ENCODE measurements around the gene SLC1A5. TPM values are rescaled to one million over a fixed set of nuclear protein-coding genes. Genes with fewer than 3 reads are reported as not detected.
"Not testable (repeated sequence)": the region's sequence is repeated elsewhere in the genome, so short reads cannot be mapped to it uniquely, and the experiment has no call there.

SLC1A5 gene
- total RNA-seq, 1 experiment from 2014 or later: 116 TPM

- Histone ChIP-seq H3K4me2 (ENCODE audit: low read depth, low read length, poor library complexity, severe bottlenecking) (no peak overlapping the region), H2AFZ (ENCODE audit: low read length) (no peak overlapping the region)
These were observed 21.3 kb upstream of the SLC1A5 start for GRCh38 chr19:46809534-46810272.

GRCh38 chr19:46806656-46807055 lies 18.3 kb upstream of the SLC1A5 start:
- Histone ChIP-seq H3K9me2 (replicated peaks; ENCODE audit: insufficient read depth, low read length) (no peaks in the 10 kb centered on the region), H3K79me2 (ENCODE audit: low read length) (no peaks in the 10 kb centered on the region), H3K4me1 (ENCODE audit: low read length) (no peaks in the 10 kb centered on the region), H3K36me3 (ENCODE audit: insufficient read depth, low read length) (no peaks in the 10 kb centered on the region), H3K27me3 (ENCODE audit: low read length) (no peaks in the 10 kb centered on the region), H2AFZ (ENCODE audit: low read length) (no peak overlapping the region), H3K9me3 (ENCODE audit: low read length) (no peaks in the 10 kb centered on the region), H4K20me1 (ENCODE audit: insufficient read depth, low read depth, low read length) (no peaks in the 10 kb centered on the region), H3K9ac (ENCODE audit: low read length) (no peak overlapping the region), H3K4me3 (ENCODE audit: low read length) (no peak overlapping the region), H3K27ac (ENCODE audit: low read length) (no peak overlapping the region), H3K4me2 (ENCODE audit: low read depth, low read length, poor library complexity, severe bottlenecking) (no peak overlapping the region)
- DNase-seq: no peak

More at GRCh38 chr19:46809534-46810272, 21.3 kb upstream of the SLC1A5 start:
- Histone ChIP-seq H3K4me3 (ENCODE audit: low read length) (no peak overlapping the region), H3K36me3 (ENCODE audit: insufficient read depth, low read length) (no peaks in the 10 kb centered on the region), H4K20me1 (ENCODE audit: insufficient read depth, low read depth, low read length) (no peaks in the 10 kb centered on the region), H3K4me1 (ENCODE audit: low read length) (no peaks in the 10 kb centered on the region), H3K27me3 (ENCODE audit: low read length) (no peaks in the 10 kb centered on the region), H3K79me2 (ENCODE audit: low read length) (no peaks in the 10 kb centered on the region), H3K9me2 (replicated peaks; ENCODE audit: insufficient read depth, low read length) (no peaks in the 10 kb centered on the region), H3K9me3 (ENCODE audit: low read length) (no peaks in the 10 kb centered on the region), H3K27ac (ENCODE audit: low read length) (no peak overlapping the region), H3K9ac (ENCODE audit: low read length) (no peak overlapping the region)
- no peak for DNase-seq

GRCh38 chr19:46804432-46804831 lies 16.0 kb upstream of the SLC1A5 start:
- not testable (repeated sequence) for H3K27ac ChIP-seq (ENCODE audit: low read length); H3K9me2 ChIP-seq (replicated peaks; ENCODE audit: insufficient read depth, low read length); H3K4me2 ChIP-seq (ENCODE audit: low read depth, low read length, poor library complexity, severe bottlenecking); H2AFZ ChIP-seq (ENCODE audit: low read length); H3K79me2 ChIP-seq (ENCODE audit: low read length); H3K9me3 ChIP-seq (ENCODE audit: low read length); H3K27me3 ChIP-seq (ENCODE audit: low read length); H3K36me3 ChIP-seq (ENCODE audit: insufficient read depth, low read length); H3K9ac ChIP-seq (ENCODE audit: low read length); DNase-seq; H3K4me1 ChIP-seq (ENCODE audit: low read length); H3K4me3 ChIP-seq (ENCODE audit: low read length); H4K20me1 ChIP-seq (ENCODE audit: insufficient read depth, low read depth, low read length)

GRCh38 chr19:46803555-46803954 lies 15.2 kb upstream of the SLC1A5 start:
- Histone ChIP-seq H3K4me2 (ENCODE audit: low read depth, low read length, poor library complexity, severe bottlenecking) (no peak overlapping the region), H3K9ac (ENCODE audit: low read length) (no peak overlapping the region), H3K27ac (ENCODE audit: low read length) (no peak overlapping the region), H3K79me2 (ENCODE audit: low read length) (no peaks in the 10 kb centered on the region), H3K36me3 (ENCODE audit: insufficient read depth, low read length) (no peaks in the 10 kb centered on the region), H3K9me3 (ENCODE audit: low read length) (no peaks in the 10 kb centered on the region), H3K4me1 (ENCODE audit: low read length) (no peaks in the 10 kb centered on the region), H3K27me3 (ENCODE audit: low read length) (no peaks in the 10 kb centered on the region), H3K4me3 (ENCODE audit: low read length) (no peak overlapping the region), H3K9me2 (replicated peaks; ENCODE audit: insufficient read depth, low read length) (no peaks in the 10 kb centered on the region), H2AFZ (ENCODE audit: low read length) (no peak overlapping the region), H4K20me1 (ENCODE audit: insufficient read depth, low read depth, low read length) (no peaks in the 10 kb centered on the region)
- DNase-seq: no peak

GRCh38 chr19:46802152-46802551 lies 13.8 kb upstream of the SLC1A5 start:
- Histone ChIP-seq H3K36me3 (ENCODE audit: insufficient read depth, low read length) (no peaks in the 10 kb centered on the region), H2AFZ (ENCODE audit: low read length) (no peak overlapping the region), H3K9me3 (ENCODE audit: low read length) (no peaks in the 10 kb centered on the region), H3K9me2 (replicated peaks; ENCODE audit: insufficient read depth, low read length) (no peaks in the 10 kb centered on the region), H3K27ac (ENCODE audit: low read length) (no peak overlapping the region), H3K4me2 (ENCODE audit: low read depth, low read length, poor library complexity, severe bottlenecking) (no peak overlapping the region), H3K79me2 (ENCODE audit: low read length) (no peaks in the 10 kb centered on the region), H3K27me3 (ENCODE audit: low read length) (no peaks in the 10 kb centered on the region), H4K20me1 (ENCODE audit: insufficient read depth, low read depth, low read length) (no peaks in the 10 kb centered on the region), H3K4me1 (ENCODE audit: low read length) (no peaks in the 10 kb centered on the region), H3K4me3 (ENCODE audit: low read length) (no peak overlapping the region), H3K9ac (ENCODE audit: low read length) (no peak overlapping the region)
- no peak for DNase-seq

GRCh38 chr19:46798713-46799112 lies 10.3 kb upstream of the SLC1A5 start:
- no peaks in the 10 kb centered on the region for H3K79me2 ChIP-seq (ENCODE audit: low read length)
- H2AFZ ChIP-seq (ENCODE audit: low read length): no peak overlapping the region
- no peaks in the 10 kb centered on the region for H3K9me2 ChIP-seq (replicated peaks; ENCODE audit: insufficient read depth, low read length)
- no peaks in the 10 kb centered on the region for H3K9me3 ChIP-seq (ENCODE audit: low read length)
- no peak for DNase-seq
- no peaks in the 10 kb centered on the region for H3K27me3 ChIP-seq (ENCODE audit: low read length)
- no peaks in the 10 kb centered on the region for H3K4me1 ChIP-seq (ENCODE audit: low read length)
- no peak overlapping the region for H3K4me2 ChIP-seq (ENCODE audit: low read depth, low read length, poor library complexity, severe bottlenecking)
- no peak overlapping the region for H3K27ac ChIP-seq (ENCODE audit: low read length)
- no peaks in the 10 kb centered on the region for H3K36me3 ChIP-seq (ENCODE audit: insufficient read depth, low read length)
- no peak overlapping the region for H3K4me3 ChIP-seq (ENCODE audit: low read length)
- H3K9ac ChIP-seq (ENCODE audit: low read length): no peak overlapping the region
- no peaks in the 10 kb centered on the region for H4K20me1 ChIP-seq (ENCODE audit: insufficient read depth, low read depth, low read length)

GRCh38 chr19:46797881-46798280 lies 9.5 kb upstream of the SLC1A5 start:
- no peak for DNase-seq
- no peak overlapping the region for H3K27ac ChIP-seq (ENCODE audit: low read length)
- H3K9me2 ChIP-seq (replicated peaks; ENCODE audit: insufficient read depth, low read length): no peaks in the 10 kb centered on the region
- no peaks in the 10 kb centered on the region for H3K9me3 ChIP-seq (ENCODE audit: low read length)
- no peaks in the 10 kb centered on the region for H3K27me3 ChIP-seq (ENCODE audit: low read length)
- no peak overlapping the region for H3K4me3 ChIP-seq (ENCODE audit: low read length)
- no peak overlapping the region for H2AFZ ChIP-seq (ENCODE audit: low read length)
- H3K4me1 ChIP-seq (ENCODE audit: low read length): no peaks in the 10 kb centered on the region
- H3K79me2 ChIP-seq (ENCODE audit: low read length): no peaks in the 10 kb centered on the region
- no peaks in the 10 kb centered on the region for H4K20me1 ChIP-seq (ENCODE audit: insufficient read depth, low read depth, low read length)
- no peak overlapping the region for H3K4me2 ChIP-seq (ENCODE audit: low read depth, low read length, poor library complexity, severe bottlenecking)
- H3K9ac ChIP-seq (ENCODE audit: low read length): no peak overlapping the region
- no peaks in the 10 kb centered on the region for H3K36me3 ChIP-seq (ENCODE audit: insufficient read depth, low read length)

- Histone ChIP-seq H3K4me2 (ENCODE audit: low read depth, low read length, poor library complexity, severe bottlenecking) (no peak overlapping the region), H3K27ac (ENCODE audit: low read length) (no peak overlapping the region)
- no peak for DNase-seq
These were observed 3.5 kb upstream of the SLC1A5 start for GRCh38 chr19:46791944-46792343.

More at GRCh38 chr19:46791944-46792343, 3.5 kb upstream of the SLC1A5 start:
- no peaks in the 10 kb centered on the region for H3K9me2 ChIP-seq (replicated peaks; ENCODE audit: insufficient read depth, low read length)
- no peak overlapping the region for H2AFZ ChIP-seq (ENCODE audit: low read length)
- no peaks in the 10 kb centered on the region for H3K9me3 ChIP-seq (ENCODE audit: low read length)
- peaks cover 3% of the 10 kb centered on the region for H3K4me1 ChIP-seq (ENCODE audit: low read length)
- H3K79me2 ChIP-seq (ENCODE audit: low read length): peaks cover 14% of the 10 kb centered on the region
- no peak overlapping the region for H3K9ac ChIP-seq (ENCODE audit: low read length)
- H3K27me3 ChIP-seq (ENCODE audit: low read length): no peaks in the 10 kb centered on the region
- H4K20me1 ChIP-seq (ENCODE audit: insufficient read depth, low read depth, low read length): peaks cover 5% of the 10 kb centered on the region; the same call in 1 of the 2 replicates
- H3K4me3 ChIP-seq (ENCODE audit: low read length): no peak overlapping the region
- H3K36me3 ChIP-seq (ENCODE audit: insufficient read depth, low read length): no peaks in the 10 kb centered on the region
